GM19467 (cell line): ENCODE results near the gene IL18R1.

Experiments
- ATAC-seq: cut with Tn5 transposase; IDR thresholded peaks from one replicate; pipeline ENCODE4 v1.9.1; 2021; ENCODE audit warnings: mild to moderate bottlenecking, moderate library complexity; ENCODE audit not compliant: unreplicated experiment

Gene IL18R1

DNA sequence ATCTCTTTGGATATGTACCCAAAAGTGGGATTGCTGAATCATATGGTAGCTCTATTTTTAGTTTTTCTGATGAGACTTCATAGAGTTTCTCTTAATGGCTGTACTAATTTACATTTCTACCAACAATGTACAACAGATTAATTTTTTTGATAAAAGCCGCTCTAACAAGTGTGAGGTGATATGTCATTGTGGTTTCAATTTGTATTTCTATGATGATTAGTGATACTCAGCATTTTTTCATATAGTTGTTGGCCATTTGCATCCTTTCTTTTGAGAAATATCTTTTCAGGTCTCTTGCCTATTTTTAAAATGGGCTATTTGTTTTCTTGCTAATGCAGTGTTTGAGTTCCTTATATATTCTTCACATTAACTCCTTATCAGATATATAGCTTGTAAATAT lies 71.7 kb downstream of the IL18R1 start:
- no peak for ATAC-seq

DNA sequence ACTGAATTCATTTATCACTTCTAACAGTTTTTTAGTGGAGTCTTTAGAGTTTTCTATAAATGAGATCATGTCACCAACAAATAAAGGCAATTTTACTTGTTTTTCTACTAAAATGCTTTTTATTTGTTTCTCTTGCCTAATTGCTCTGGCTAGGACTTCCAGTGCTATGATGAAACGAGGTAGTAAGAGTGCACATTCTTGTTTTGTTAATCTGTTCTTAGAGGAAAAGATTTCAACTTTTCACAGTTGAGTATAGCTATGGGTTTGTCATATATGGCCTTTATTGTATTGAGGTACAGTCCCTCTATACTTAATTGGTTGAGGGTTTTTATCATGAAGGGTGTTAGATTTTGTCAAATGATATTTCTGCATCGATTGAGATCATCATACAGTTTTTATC lies 73.0 kb downstream of the IL18R1 start:
- ATAC-seq, result no peak

DNA sequence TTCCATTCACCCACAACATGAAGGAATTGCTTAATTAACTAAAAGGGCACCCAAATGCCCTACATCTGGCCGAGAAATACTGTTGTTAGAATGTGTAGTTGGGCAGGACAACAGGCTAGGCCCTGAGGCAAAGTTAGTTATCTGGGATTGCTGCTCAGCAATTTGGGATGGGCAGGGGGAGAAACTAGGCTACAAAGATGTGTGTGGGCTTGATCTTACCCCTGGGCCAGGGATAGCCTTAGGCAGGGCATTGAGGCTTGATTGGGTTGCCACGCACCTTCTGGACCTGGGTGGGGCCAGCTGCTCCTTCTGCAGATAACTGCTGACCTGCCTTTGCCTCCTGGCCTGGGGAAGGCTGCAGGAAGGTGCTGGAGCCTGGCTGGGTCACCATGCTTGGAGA lies 76.8 kb downstream of the IL18R1 start:
- ATAC-seq, result no peak

DNA sequence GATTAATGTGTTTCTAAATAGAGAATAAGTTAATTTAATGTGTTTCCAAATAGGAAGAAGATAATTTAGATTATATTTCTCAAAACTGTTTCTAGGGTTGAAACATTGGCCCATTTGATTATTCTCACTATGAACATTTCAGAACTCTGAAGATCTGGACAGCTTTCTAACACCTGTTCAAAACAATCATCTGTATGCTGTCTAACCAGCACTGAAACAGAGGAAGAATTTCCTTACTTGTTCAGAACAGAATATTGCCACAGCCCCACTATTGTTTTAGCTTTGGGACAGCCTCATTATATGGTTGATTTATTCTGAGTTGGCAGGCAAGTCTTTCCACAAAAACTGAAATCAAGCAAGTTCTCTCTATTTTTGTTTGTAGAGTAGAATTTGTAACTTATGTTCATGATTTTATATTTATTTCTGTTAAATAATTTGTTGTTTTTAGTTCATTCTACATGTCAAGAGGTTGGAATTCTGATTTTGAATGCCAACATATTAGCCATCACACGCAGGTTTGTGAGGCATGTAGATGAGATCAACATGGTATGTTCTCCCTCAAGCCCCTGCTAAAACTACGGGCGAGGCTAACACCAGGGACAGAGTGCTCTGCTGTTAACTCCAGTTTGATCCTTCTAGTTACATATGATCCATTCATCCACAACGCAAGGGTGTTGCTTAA lies 78.5 kb downstream of the IL18R1 start:
- ATAC-seq, result no peak

DNA sequence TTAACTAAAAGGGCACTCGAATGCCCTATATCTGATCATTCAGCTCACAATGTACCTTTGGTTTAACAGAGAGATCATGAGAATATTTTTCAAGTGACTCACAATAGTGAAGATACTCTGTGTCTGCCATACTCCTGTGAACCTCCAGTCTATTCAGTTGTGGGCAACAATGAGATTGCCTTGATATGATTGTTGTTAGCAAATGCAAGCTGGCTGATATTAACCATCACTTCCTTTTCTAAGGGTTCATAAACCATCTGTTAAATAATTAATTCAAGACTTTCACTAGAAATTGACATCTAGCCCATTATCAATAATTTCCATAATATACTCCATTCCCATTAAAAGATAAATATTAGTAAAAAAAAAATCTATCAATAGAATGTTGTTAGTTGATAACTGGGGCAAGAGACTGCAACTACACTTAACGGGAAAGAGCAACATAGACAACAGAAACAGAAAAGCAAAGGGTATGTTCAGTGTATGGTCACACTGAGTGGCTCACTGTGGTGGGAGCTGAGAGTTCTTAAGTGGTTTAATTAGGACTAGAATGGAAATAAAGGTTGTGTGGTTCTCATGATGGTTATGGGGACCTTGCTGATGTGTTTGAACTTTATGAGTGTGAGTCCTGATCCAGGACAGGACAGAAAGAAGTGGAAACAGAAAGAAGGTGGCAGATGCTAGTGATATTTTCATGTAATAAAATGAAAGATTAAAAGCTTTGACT lies 79.2 kb downstream of the IL18R1 start:
- ATAC-seq, result no peak

DNA sequence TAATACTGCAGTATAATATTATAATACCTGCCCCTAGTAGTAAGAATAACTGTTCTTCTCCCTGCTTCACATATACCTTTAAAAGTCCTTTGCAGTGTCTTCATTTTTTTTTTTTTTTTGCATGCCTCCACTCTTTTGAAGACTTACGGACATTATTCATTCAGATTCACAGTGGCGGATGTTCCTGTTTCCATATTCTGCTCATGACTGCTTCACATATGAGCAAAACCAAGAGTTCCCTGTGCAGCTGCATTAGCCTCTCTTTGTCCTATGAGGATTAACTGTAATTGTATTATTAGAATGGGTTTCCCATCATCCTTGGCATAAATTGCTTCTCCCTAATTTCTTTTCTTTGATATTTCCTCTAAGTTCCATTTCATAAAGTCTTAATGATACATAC lies 80.1 kb downstream of the IL18R1 start:
- no peak for ATAC-seq

DNA sequence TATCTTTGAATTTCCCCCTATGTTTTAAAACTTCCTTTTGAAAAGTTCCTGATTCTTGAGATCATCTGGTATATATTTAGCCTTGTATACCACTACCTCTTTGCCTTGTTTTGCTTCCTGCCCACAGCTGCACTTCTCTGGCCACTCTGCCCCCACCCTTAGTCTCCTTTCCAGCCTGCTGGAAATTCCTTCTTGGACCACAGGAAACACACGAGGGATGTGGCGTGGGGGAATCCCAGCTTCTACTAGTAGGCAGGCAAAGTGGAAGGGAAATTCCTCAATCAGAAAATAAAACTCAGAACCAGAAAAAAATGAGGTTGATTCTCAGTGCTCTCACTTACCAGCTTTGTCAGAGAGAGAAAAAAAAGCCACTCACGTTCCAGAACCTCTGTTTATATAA lies 80.7 kb downstream of the IL18R1 start:
- no peak for ATAC-seq

DNA sequence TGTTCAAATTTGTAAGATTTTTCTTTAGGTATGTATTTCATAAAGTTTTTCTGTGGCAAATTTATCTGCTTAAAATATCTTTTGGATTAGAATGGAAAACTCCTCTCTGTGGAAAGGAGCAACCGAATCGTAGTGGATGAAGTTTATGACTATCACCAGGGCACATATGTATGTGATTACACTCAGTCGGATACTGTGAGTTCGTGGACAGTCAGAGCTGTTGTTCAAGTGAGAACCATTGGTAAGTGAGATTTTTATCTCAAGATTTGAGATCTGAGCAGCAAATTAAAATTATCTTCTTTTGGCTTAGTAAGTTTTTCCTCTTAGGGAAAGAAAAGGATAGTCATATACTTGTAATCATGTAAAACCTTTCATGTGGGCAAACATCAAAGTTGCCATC lies 81.5 kb downstream of the IL18R1 start:
- no peak for ATAC-seq

DNA sequence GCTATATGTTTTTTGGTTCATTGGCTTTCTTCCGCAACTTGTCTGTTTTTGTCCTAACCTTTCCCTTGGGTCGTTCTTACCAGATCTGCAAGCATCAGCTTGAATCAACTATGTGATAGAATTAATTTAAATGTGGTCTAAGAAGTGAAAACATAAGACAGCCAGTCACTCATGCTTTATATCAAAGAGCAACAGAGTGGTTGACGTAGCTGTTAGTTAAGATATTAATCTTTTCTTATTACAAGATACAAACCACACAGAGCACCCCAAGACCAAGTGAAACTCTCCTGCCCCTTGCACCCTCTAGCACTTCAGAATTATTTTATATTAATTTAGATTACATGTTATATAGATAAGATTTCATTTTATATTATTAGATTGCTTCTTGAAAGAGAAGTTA lies 82.5 kb downstream of the IL18R1 start:
- ATAC-seq, result no peak

DNA sequence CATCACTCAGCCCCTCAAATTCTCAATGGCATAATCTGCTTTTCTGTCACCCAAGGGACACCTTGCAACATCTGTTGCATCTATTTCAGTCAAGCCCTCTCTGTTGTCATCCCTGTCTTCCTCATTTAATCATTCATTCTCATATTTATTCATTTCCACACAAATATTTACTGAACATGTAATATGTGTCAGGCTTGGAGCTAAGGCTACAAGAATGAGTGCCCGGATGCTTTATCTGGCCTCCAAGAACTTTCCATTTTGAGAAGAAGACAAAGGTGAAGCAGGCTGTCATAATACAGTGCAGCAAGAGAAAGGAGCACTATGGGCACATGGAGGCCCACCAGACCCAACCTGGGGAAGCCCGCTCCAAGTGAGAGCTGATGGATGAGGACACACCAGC lies 83.0 kb downstream of the IL18R1 start:
- ATAC-seq, result no peak

DNA sequence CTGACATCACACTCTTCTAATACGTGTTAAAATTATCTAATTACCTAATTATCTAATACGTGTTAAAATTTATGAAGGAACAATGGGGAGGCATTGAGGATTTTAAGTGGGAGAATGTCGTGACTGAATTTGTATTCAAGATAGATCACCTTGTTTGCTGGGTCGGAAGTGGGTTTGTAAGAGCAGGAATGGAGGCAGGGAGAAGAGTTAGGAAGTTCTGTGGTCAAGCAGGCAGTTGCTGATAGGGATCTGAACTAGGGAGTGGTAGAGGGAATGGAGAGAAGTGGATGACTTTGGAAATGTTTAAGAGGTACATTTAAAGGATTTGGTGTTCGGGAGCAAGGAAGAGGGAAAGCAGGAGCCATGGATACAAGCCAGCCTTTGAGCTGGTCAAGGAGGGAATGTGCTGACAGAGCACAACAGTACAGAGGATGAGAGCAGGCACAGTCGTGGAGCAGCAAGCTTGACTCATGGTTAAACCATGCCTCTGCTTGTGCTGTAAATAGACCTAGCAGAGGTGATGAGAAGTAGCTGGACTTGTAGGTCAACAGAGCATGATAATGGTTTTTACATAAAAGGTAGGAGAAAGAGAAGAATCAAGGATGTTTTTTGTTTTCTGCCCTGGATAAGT lies 83.6 kb downstream of the IL18R1 start:
- no peak for ATAC-seq

DNA sequence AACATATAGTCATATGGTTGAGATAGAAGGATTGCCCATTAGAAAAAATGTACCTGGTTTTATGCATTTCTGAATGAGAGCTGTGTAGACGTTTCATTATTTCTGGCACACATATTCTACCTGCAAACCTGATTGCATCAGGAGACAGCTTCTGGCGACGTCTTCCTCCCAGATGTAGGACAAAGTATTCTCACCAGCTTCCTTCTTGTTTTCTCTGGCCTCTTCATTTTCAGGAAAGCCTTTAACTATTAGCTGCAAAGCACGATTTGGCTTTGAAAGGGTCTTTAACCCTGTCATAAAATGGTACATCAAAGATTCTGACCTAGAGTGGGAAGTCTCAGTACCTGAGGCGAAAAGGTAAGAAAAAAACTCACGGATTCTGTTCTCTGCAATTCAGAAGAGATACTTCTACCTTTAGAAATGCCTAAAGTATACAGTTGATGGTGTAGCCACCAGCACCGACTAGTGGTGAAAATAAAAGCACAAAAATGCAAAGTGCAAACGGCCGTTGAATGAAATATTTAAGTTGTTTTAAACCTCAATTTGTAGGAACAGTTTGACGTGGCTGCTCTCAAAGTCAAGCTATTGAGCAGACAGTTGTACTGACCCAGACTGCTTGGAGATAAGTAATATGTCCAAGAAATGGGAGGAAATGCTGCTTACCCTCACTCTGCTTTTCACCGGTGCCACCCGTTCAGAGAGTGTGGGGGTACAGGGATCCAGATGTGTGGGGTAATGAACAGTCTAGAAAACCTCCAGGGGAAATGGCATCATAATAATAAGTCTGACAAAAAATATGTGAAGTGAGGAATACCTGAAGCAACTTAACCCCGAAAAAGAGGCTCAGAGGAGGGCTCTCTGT lies 87.6 kb downstream of the IL18R1 start:
- no peak for ATAC-seq

DNA sequence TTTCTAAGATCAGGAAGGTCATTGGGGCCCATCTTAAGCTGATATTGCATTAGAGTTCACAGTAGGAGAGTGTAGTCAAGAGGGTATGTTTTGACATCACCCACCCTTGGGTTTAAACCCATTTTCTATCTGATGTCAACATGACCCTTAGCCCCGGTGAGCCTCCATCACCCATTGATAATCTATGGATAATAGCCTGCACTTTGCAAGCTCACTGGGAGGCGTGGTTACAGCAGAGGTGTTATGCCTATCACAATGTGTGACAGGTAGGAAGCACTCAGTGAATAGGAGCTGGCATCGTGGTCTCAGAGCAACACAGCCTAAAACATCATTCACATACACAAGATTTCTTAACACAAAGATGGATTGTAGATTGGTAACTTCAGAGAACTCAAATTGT lies 88.6 kb downstream of the IL18R1 start:
- ATAC-seq, result no peak

DNA sequence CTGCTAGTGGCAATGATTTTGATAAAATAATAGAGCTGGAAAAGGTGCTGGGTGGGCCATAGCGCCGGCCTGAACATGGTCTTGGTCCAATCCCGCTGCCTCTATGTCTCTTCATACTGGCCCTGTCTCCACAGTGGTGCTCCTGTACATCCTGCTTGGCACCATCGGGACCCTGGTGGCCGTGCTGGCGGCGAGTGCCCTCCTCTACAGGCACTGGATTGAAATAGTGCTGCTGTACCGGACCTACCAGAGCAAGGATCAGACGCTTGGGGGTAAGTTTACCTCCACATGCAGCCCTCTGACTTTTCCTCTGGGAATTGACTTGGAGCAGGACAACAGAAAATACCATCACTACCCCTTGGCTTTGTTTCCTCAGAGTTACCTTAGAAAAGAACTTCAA lies 91.3 kb downstream of the IL18R1 start:
- ATAC-seq, result no peak
